ENCODE results near the gene NEU4.
"Not testable (repeated sequence)": the region's sequence is repeated elsewhere in the genome, so short reads cannot be mapped to it uniquely, and the experiment has no call there.

Gene NEU4

GRCh38 chr2:241833101-241833663 lies 24.2 kb downstream of the NEU4 start:
- DNase-seq: no peak

- not testable (repeated sequence) for DNase-seq
Measured at GRCh38 chr2:241833756-241834526, 24.9 kb downstream of the NEU4 start.

GRCh38 chr2:241834527-241835210 lies 25.7 kb downstream of the NEU4 start:
- DNase-seq: no peak

GRCh38 chr2:241835611-241836010 lies 26.6 kb downstream of the NEU4 start:
- DNase-seq: no peak

- DNase-seq: no peak
Measured at GRCh38 chr2:241836292-241836691, 27.3 kb downstream of the NEU4 start.

GRCh38 chr2:241837197-241837965 lies 28.4 kb downstream of the NEU4 start:
- DNase-seq: no peak

GRCh38 chr2:241841181-241842066 lies 32.4 kb downstream of the NEU4 start:
- DNase-seq: no peak

- DNase-seq: no peak
Measured at GRCh38 chr2:241842067-241842415, 33.0 kb downstream of the NEU4 start.

GRCh38 chr2:241842620-241843211 lies 33.7 kb downstream of the NEU4 start:
- peak; percentile 35 for DNase-seq

GRCh38 chr2:241843321-241844065 lies 34.5 kb downstream of the NEU4 start:
- DNase-seq: no peak

GRCh38 chr2:241844066-241844728 lies 35.2 kb downstream of the NEU4 start:
- DNase-seq: peak; percentile 53

GRCh38 chr2:241844831-241845578 lies 36.0 kb downstream of the NEU4 start:
- DNase-seq: no peak

GRCh38 chr2:241846406-241846805 lies 37.4 kb downstream of the NEU4 start:
- DNase-seq: no peak

- no peak for DNase-seq
Measured at GRCh38 chr2:241848761-241849615, 40.0 kb downstream of the NEU4 start.

- DNase-seq: no peak
Measured at GRCh38 chr2:241849616-241850543, 40.9 kb downstream of the NEU4 start.

- no peak for DNase-seq
Measured at GRCh38 chr2:241850544-241851324, 41.7 kb downstream of the NEU4 start.
